Neuronal stem cell (in vitro differentiated cells): ENCODE results near the gene VDR.

Source experiments
- DNase-seq: peaks from one replicate; pipeline ENCODE4 v3.0.0-alpha.2; 2013; ENCODE audit warnings: low spot score
- H2AFZ ChIP-seq: one replicate; pipeline ENCODE4 v1.6.1; 2013; ENCODE audit warnings: mild to moderate bottlenecking, low read length, inconsistent platforms
- H2AK5ac ChIP-seq: 2 replicates; pipeline ENCODE4 v1.6.1; 2013; ENCODE audit warnings: low read depth, mild to moderate bottlenecking, inconsistent platforms, low read length, moderate library complexity, mixed read lengths
- H2BK120ac ChIP-seq: 2 replicates; pipeline ENCODE4 v1.6.1; 2013; ENCODE audit warnings: low read depth, mild to moderate bottlenecking, inconsistent platforms, low read length, moderate library complexity, mixed read lengths
- H2BK12ac ChIP-seq: one replicate; pipeline ENCODE4 v1.6.1; 2013; ENCODE audit warnings: low read length, inconsistent platforms
- H2BK15ac ChIP-seq: 2 replicates; pipeline ENCODE4 v1.6.1; 2013; ENCODE audit warnings: mild to moderate bottlenecking, low read length, inconsistent platforms, mixed read lengths
- H2BK5ac ChIP-seq: one replicate; pipeline ENCODE4 v1.6.1; 2013; ENCODE audit warnings: inconsistent platforms, mild to moderate bottlenecking, low read length, moderate library complexity
- H3K14ac ChIP-seq: one replicate; pipeline ENCODE4 v1.6.1; 2013; ENCODE audit warnings: low read length, inconsistent platforms
- H3K18ac ChIP-seq: 2 replicates; pipeline ENCODE4 v1.6.1; 2013; ENCODE audit warnings: low read length, inconsistent platforms
- H3K23ac ChIP-seq: 2 replicates; pipeline ENCODE4 v1.6.1; 2013; ENCODE audit warnings: low read depth, mild to moderate bottlenecking, mixed read lengths, low read length, inconsistent platforms; ENCODE audit not compliant: poor library complexity
- H3K27ac ChIP-seq: replicated peaks from 3 replicates; pipeline ENCODE4 v1.5.1; 2013; ENCODE audit warnings: low read length, inconsistent platforms
- H3K27me3 ChIP-seq, 3 experiments: 2 replicates each; pipeline ENCODE4 v1.6.1; 2013; ENCODE audit warnings: low read length in 3 of 3, mild to moderate bottlenecking in 2 of 3, inconsistent platforms in 1 of 3, low read depth in 1 of 3, mixed read lengths in 1 of 3, moderate library complexity in 1 of 3; ENCODE audit not compliant: control insufficient read depth in 3 of 3, insufficient read depth in 3 of 3
- H3K36me3 ChIP-seq, 2 donors: replicated peaks in 1 of 2; 2 replicates each; pipeline ENCODE4 v1.6.1; 2013; ENCODE audit warnings: low read length in 2 of 2; ENCODE audit not compliant: control insufficient read depth in 2 of 2, insufficient read depth in 2 of 2
- H3K4ac ChIP-seq: 2 replicates; pipeline ENCODE4 v1.6.1; 2013; ENCODE audit warnings: inconsistent platforms, mild to moderate bottlenecking, low read length, moderate library complexity
- H3K4me1 ChIP-seq, 2 donors: 1 replicate in 1 of 2; 2 replicates in 1 of 2; pipeline ENCODE4 v1.6.1; 2013; ENCODE audit warnings: low read length in 2 of 2, low read depth in 1 of 2; ENCODE audit not compliant: control insufficient read depth in 2 of 2, insufficient read depth in 1 of 2
- H3K4me2 ChIP-seq: one replicate; pipeline ENCODE4 v1.6.1; 2013; ENCODE audit warnings: mild to moderate bottlenecking, low read length, inconsistent platforms; ENCODE audit not compliant: insufficient read depth, poor library complexity, severe bottlenecking
- H3K4me3 ChIP-seq, 2 donors: 2 replicates each; pipeline ENCODE4 v1.5.1; 2013; ENCODE audit warnings: low read length in 2 of 2, mild to moderate bottlenecking in 2 of 2, inconsistent platforms in 1 of 2, moderate library complexity in 1 of 2
- H3K79me1 ChIP-seq: one replicate; pipeline ENCODE4 v1.6.1; 2013; ENCODE audit warnings: low read depth, mild to moderate bottlenecking, inconsistent platforms, low read length, moderate library complexity
- H3K9ac ChIP-seq: one replicate; pipeline ENCODE4 v1.6.1; 2013; ENCODE audit warnings: mild to moderate bottlenecking, low read depth, low read length, inconsistent platforms; ENCODE audit not compliant: poor library complexity
- H3K9me3 ChIP-seq, 2 donors: replicated peaks in 1 of 2; 2 replicates each; pipeline versions ENCODE3 to v1.6.1; 2013; ENCODE audit warnings: low read length in 2 of 2, mild to moderate bottlenecking in 2 of 2, inconsistent platforms in 1 of 2, low read depth in 1 of 2, mixed read lengths in 1 of 2, moderate library complexity in 1 of 2; ENCODE audit not compliant: control insufficient read depth in 2 of 2, insufficient read depth in 1 of 2
- H4K8ac ChIP-seq: one replicate; pipeline ENCODE4 v1.6.1; 2013; ENCODE audit warnings: low read depth, mild to moderate bottlenecking, inconsistent platforms, low read length, moderate library complexity
- H4K91ac ChIP-seq: one replicate; pipeline ENCODE4 v1.6.1; 2013; ENCODE audit warnings: low read length, low read depth, mild to moderate bottlenecking, inconsistent platforms; ENCODE audit not compliant: poor library complexity
- WGBS, 2 donors: extraction: QIAGEN DNeasy Blood & Tissue Kit; methylation state at CpG; one replicate each; pipeline ENCODE4 v1.1.7; 2013; ENCODE audit warnings: missing lambda C conversion rate in 2 of 2, mixed read lengths in 1 of 2; ENCODE audit not compliant: insufficient read length in 2 of 2, insufficient replicate concordance in 1 of 2; ENCODE audit errors: extremely low coverage in 2 of 2; 5-methylcytosine and 5-hydroxymethylcytosine counted together

The VDR gene

DNA sequence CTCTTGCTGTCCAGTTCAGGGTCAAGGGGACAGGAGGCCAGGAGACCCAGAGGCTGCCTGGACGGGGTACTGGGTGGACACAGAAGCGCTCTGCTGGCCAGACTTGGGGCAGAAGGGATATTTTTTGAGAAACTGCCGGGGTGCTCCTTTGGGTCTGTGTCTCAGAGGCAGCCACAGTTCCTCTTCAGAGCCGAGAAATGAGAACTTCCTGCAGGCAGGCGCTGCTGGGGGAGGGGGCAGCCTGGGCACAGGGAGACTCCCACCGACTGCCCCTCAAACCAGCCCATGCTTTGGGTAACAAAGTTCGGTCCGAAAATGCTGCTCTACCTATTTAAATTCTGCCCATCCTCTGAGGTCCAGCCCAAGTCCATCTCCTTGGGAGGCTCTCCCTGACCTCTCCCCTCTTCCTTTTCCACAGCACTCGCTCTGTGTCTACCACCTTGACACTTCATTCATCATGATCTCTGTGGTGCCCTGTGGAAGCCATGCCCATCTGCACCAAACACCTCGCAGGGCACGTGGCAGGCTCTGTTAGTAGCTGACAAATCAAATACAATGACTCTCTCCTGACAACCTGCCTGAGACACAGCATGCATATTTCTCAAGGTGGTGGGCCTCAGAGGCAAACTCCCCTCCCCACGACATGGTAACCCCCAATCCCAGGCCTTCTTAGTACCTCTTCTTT is 101.5 kb downstream of the VDR start:
- no peak for DNase-seq

GRCh38 chr12:47802312-47802711 is 102.5 kb downstream of the VDR start:
- Histone ChIP-seq H3K18ac (peak overlapping the region; percentile 23), H3K9ac (no peak overlapping the region), H3K4ac (no peak overlapping the region), H3K9me3 (no peaks in the 10 kb centered on the region), H3K4me1 (peaks cover 4 to 27% of the 10 kb centered on the region in 2 donors), H2BK12ac (no peak overlapping the region), H2AK5ac (peak overlapping the region; percentile 30), H3K79me1 (peaks cover 4% of the 10 kb centered on the region), H2AFZ (no peak overlapping the region), H3K4me3 (no peak overlapping the region), H2BK120ac (peak overlapping the region; percentile 18), H2BK5ac (no peak overlapping the region), H3K14ac (peak overlapping the region; percentile 42), H3K4me2 (no peak overlapping the region), H2BK15ac (peak overlapping the region; percentile 52), H3K36me3 (peaks cover 3 to 76% of the 10 kb centered on the region in 2 donors), H3K27me3 (no peaks in the 10 kb centered on the region), H4K91ac (no peak overlapping the region), H3K23ac (no peak overlapping the region), H4K8ac (no peak overlapping the region), H3K27ac (no peak overlapping the region)
- no peak for DNase-seq
- no CpG with 5 or more reads among the region's 5 CpGs for WGBS, 2 donors

More for the DNA sequence above, 101.5 kb downstream of the VDR start:
- Histone ChIP-seq H3K4me1 (peaks cover 12 to 37% of the 10 kb centered on the region in 2 donors), H3K9ac (no peak overlapping the region), H4K8ac (no peak overlapping the region), H2AFZ (no peak overlapping the region), H2AK5ac (no peak overlapping the region), H3K4ac (no peak overlapping the region), H3K4me3 (no peak overlapping the region), H3K79me1 (peaks cover 6% of the 10 kb centered on the region), H3K36me3 (peaks cover 0 to 65% of the 10 kb centered on the region in 2 donors), H4K91ac (no peak overlapping the region), H3K18ac (no peak overlapping the region), H2BK12ac (no peak overlapping the region), H3K9me3 (no peaks in the 10 kb centered on the region), H3K14ac (no peak overlapping the region), H3K27me3 (no peaks in the 10 kb centered on the region), H3K27ac (no peak overlapping the region), H2BK120ac (no peak overlapping the region), H3K23ac (no peak overlapping the region), H3K4me2 (no peak overlapping the region), H2BK15ac (no peak overlapping the region), H2BK5ac (no peak overlapping the region)
- WGBS, 2 donors = no CpG with 5 or more reads among the region's 12 CpGs

GRCh38 chr12:47801904-47802246 is 102.9 kb downstream of the VDR start:
- peak overlapping the region; percentile 42 for H3K14ac ChIP-seq
- no peak overlapping the region for H2AK5ac ChIP-seq
- H3K36me3 ChIP-seq = peaks cover 5 to 80% of the 10 kb centered on the region in 2 donors
- peak overlapping the region; percentile 45 for H3K23ac ChIP-seq
- H3K4ac ChIP-seq = no peak overlapping the region
- no peaks in the 10 kb centered on the region for H3K27me3 ChIP-seq
- H3K4me1 ChIP-seq = peaks cover 3 to 25% of the 10 kb centered on the region in 2 donors
- no peak overlapping the region for H2BK120ac ChIP-seq
- no peak for DNase-seq
- no peak overlapping the region for H2BK12ac ChIP-seq
- peak overlapping the region; percentile 52 for H2BK15ac ChIP-seq
- H3K9me3 ChIP-seq = no peaks in the 10 kb centered on the region
- WGBS, 2 donors = no CpG with 5 or more reads among the region's 9 CpGs
- no peak overlapping the region for H2BK5ac ChIP-seq
- H2AFZ ChIP-seq = no peak overlapping the region
- H3K79me1 ChIP-seq = peaks cover 4% of the 10 kb centered on the region
- peak overlapping the region; percentile 64 for H3K9ac ChIP-seq
- H4K8ac ChIP-seq = no peak overlapping the region
- H3K4me2 ChIP-seq = no peak overlapping the region
- no peak overlapping the region for H3K4me3 ChIP-seq
- no peak overlapping the region for H3K18ac ChIP-seq
- no peak overlapping the region for H3K27ac ChIP-seq
- no peak overlapping the region for H4K91ac ChIP-seq

DNA sequence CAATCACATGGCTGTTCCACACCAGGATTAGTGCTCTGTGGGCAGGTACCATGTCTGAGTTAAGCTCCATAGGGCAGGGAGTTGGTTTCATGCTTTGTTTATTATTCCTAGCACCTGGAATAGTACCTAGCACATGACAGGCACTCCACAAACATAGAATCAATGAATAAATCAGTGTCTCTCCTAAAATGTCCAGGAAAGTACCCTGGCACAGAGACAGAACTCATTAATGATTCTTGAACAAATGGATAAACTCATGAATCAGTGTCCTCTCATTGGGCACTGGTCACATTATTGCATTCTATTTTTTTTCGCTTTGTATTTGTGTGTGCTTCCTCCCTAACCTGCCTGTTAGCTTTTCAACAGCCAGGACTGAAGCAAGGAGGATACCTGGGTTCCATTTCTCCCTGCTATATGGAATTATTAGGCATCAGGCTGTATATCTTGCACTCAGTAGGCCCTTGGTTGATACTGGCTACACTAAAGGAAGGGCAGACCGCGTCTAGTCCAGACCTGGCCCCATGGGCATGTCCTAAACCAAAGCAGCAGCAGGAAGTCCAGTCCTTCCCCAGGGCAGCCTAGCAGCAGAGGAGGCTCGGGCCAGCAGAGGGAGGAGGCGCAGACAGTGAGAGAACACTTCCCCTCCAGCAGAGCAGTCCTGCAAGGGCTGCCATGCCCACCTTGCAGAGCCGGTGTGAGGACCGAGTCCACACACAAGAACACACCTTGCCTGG is 103.5 kb downstream of the VDR start:
- no peak for DNase-seq
- Histone ChIP-seq H3K27me3 (no peaks in the 10 kb centered on the region), H3K27ac (no peak overlapping the region), H3K4me2 (no peak overlapping the region), H4K8ac (no peak overlapping the region), H2BK120ac (no peak overlapping the region), H3K4ac (no peak overlapping the region), H3K23ac (peak overlapping the region; percentile 45), H3K18ac (no peak overlapping the region), H2BK15ac (no peak overlapping the region), H3K4me1 (peaks cover 3 to 25% of the 10 kb centered on the region in 2 donors), H3K9ac (peak overlapping the region; percentile 64), H2BK5ac (no peak overlapping the region), H3K14ac (no peak overlapping the region), H3K79me1 (peaks cover 2% of the 10 kb centered on the region), H2AFZ (no peak overlapping the region), H4K91ac (no peak overlapping the region), H3K36me3 (peaks cover 7 to 80% of the 10 kb centered on the region in 2 donors), H3K9me3 (no peaks in the 10 kb centered on the region), H3K4me3 (no peak overlapping the region), H2BK12ac (no peak overlapping the region), H2AK5ac (no peak overlapping the region)
- no CpG with 5 or more reads among the region's 7 CpGs for WGBS, 2 donors
